Right cardiac atrium (tissue), 5 donors: Measurements from ENCODE around the gene ZDHHC21. TPM values are rescaled to one million over a fixed set of nuclear protein-coding genes. Genes with fewer than 3 reads are reported as not detected.

ENCODE experiments used
- ATAC-seq, 2 donors: fragments of 200-7000 bp; cut with Tn5 transposase; one replicate each; pipeline versions ENCODE4 v1.8.0 to v1.9.1; 2020; ENCODE audit warnings: moderate library complexity in 2 of 2, mild to moderate bottlenecking in 1 of 2
- DNase-seq, 3 donors: peaks; one replicate each; pipeline ENCODE4 v3.0.0-alpha.2; 2020
- H3K27ac ChIP-seq: one replicate; pipeline ENCODE4 v1.5.1; 2013; ENCODE audit warnings: mild to moderate bottlenecking, low read length, control low read depth, moderate library complexity
- H3K27me3 ChIP-seq: one replicate; pipeline ENCODE4 v1.6.1; 2013; ENCODE audit not compliant: control insufficient read depth, insufficient read depth
- H3K4me1 ChIP-seq: one replicate; pipeline ENCODE4 v1.6.1; 2013; ENCODE audit warnings: low read length; ENCODE audit not compliant: control insufficient read depth, insufficient read depth
- H3K4me3 ChIP-seq: one replicate; pipeline ENCODE4 v1.5.1; 2013; ENCODE audit warnings: low read length, control low read depth
- H3K9me3 ChIP-seq: one replicate; pipeline ENCODE4 v1.6.1; 2013; ENCODE audit warnings: low read length; ENCODE audit not compliant: control insufficient read depth
- WGBS: extraction: QIAGEN DNeasy Blood & Tissue Kit; methylation state at CpG from one replicate; pipeline ENCODE4 v1.1.7; 2013; 5-methylcytosine and 5-hydroxymethylcytosine counted together
- intact Hi-C, 4 donors: fragments of 100-400 bp; cut with DNase I; formaldehyde crosslinking; loops; one replicate each; pipeline versions ENCODE4 v1.11.0 to v1.14.0; 2022 to 2023
- polyA plus RNA-seq: library from polyadenylated mRNA; stranded (reverse); fragments of 200-250 nt; gene quantifications from one replicate; pipeline ENCODE4 v1.2.3, GENCODE V29; 2013
- total RNA-seq, 4 donors: library from RNA; stranded (reverse); fragmentation: NEBNext Ultra II Directional; extraction: Animal tissue kit (Norgen Biotek cat#: 25700); gene quantifications; one replicate each; pipeline ENCODE4 v1.2.1, GENCODE V29; 2021
- donor health status: healthy with polysubstance abuse.
- donor health status: DM: no; HTN: yes; CAD: no.
- donor health status: DM: no; HTN: no; CAD: no.
- donor health status: DM: no; HTN: yes; CAD: no; lungs with severe emphysema.
- donor health status: DM: yes; HTN: yes; CAD: no.

Gene ZDHHC21
- total and polyA plus RNA-seq, 5 donors = 5.3 to 11.7 (median 11.1) TPM

GRCh38 chr9:14652729-14653377, 40.4 kb downstream of the ZDHHC21 start:
- no peak for DNase-seq
- no peak for ATAC-seq
- WGBS = 65% methylated on average over 4 of the region's 4 CpGs
- no peak overlapping the region for H3K27ac ChIP-seq
- H3K9me3 ChIP-seq = no peaks in the 10 kb centered on the region
- no peaks in the 10 kb centered on the region for H3K27me3 ChIP-seq
- no peaks in the 10 kb centered on the region for H3K4me1 ChIP-seq
- intact Hi-C loops = loop anchor here in 1 of 4 donors (10.0 kb wide), 1 partner anchor 188 kb away; no protein-coding TSS in a partner anchor
- no peak overlapping the region for H3K4me3 ChIP-seq

DNA sequence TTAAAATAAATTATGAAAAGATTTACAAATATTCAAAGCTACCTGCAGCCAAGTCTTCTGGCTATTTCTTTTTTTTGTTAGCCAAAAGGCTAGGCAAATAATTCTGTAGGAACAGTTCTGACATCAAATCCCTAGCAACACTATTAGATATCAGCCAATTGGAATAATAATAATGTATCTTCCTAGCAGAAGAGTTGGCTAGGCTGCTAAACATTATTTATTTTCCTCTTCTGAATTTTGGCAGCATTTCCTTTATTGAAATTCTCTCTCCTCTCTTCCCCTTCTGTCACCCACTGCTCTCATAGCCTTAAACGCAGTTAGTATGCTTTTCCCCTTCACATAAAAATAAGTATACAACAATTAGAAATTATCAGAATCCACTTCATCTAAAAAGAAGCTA, 42.6 kb downstream of the ZDHHC21 start:
- intact Hi-C loops = loop anchor here in 1 of 4 donors (10.0 kb wide), 1 partner anchor 186 kb away; no protein-coding TSS in a partner anchor
- Histone ChIP-seq H3K27ac (no peak overlapping the region), H3K4me1 (no peaks in the 10 kb centered on the region), H3K4me3 (no peak overlapping the region), H3K9me3 (no peaks in the 10 kb centered on the region), H3K27me3 (no peaks in the 10 kb centered on the region)
- 49% methylated on average over 1 of the region's 1 CpG for WGBS
- no peak for ATAC-seq
- no peak for DNase-seq

- no peak for DNase-seq
- Histone ChIP-seq H3K27me3 (no peaks in the 10 kb centered on the region), H3K4me1 (no peaks in the 10 kb centered on the region), H3K27ac (no peak overlapping the region), H3K4me3 (no peak overlapping the region), H3K9me3 (no peaks in the 10 kb centered on the region)
- no peak for ATAC-seq
- WGBS = 96% methylated on average over 3 of the region's 3 CpGs
- intact Hi-C loops = no loop called here
These were observed 47.6 kb downstream of the ZDHHC21 start for GRCh38 chr9:14645648-14646047.

- WGBS = 86% methylated on average over 1 of the region's 1 CpG
- ATAC-seq (no peak), DNase-seq (no peak)
- no peaks in the 10 kb centered on the region for H3K9me3 ChIP-seq
- intact Hi-C loops = no loop called here
- no peaks in the 10 kb centered on the region for H3K4me1 ChIP-seq
- no peaks in the 10 kb centered on the region for H3K27me3 ChIP-seq
- no peak overlapping the region for H3K4me3 ChIP-seq
- H3K27ac ChIP-seq = no peak overlapping the region
These were observed 52.3 kb downstream of the ZDHHC21 start for GRCh38 chr9:14640967-14641366.

GRCh38 chr9:14640294-14640693, 52.9 kb downstream of the ZDHHC21 start:
- 90% methylated on average over 2 of the region's 2 CpGs for WGBS
- Histone ChIP-seq H3K4me3 (no peak overlapping the region), H3K9me3 (no peaks in the 10 kb centered on the region), H3K27me3 (no peaks in the 10 kb centered on the region), H3K27ac (no peak overlapping the region), H3K4me1 (no peaks in the 10 kb centered on the region)
- ATAC-seq = no peak
- no peak for DNase-seq
- intact Hi-C loops = no loop called here

DNA sequence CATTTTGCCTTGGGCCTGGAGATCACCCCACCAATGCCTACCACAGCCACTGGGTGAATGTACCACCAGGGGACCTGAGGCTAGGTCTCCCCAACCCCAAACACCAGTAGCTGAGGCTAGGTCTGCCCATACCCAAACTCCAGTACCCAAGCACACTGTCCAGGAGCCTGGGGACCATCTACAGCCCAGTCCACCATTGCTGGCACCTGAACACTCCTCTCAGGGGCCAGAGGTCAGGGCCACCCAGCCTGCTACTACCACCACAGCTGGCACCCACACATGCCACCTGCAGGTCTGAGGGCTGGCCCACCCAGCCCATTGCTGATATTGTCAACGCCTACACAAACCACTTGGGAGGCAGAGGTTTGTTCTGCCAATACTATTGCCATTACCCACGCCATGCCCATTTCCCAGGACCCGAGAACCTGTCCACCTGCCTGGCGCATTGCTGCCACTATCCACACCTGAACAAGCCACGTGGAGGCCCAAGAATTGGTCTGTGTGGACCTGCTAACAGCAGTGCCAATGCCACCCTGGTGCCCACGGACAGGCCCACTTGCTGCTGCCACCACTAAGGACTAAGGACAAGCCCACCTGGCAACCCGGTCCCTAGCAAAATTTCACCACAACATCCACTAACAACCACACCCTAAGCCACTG, 59.2 kb downstream of the ZDHHC21 start:
- H3K9me3 ChIP-seq = no peaks in the 10 kb centered on the region
- WGBS = 99% methylated on average over 7 of the region's 7 CpGs
- no peaks in the 10 kb centered on the region for H3K27me3 ChIP-seq
- no peak overlapping the region for H3K4me3 ChIP-seq
- H3K27ac ChIP-seq = no peak overlapping the region
- no peak for DNase-seq
- H3K4me1 ChIP-seq = no peaks in the 10 kb centered on the region
- intact Hi-C loops = no loop called here
- peak in 1 of 2 donors; percentile 24 for ATAC-seq

DNA sequence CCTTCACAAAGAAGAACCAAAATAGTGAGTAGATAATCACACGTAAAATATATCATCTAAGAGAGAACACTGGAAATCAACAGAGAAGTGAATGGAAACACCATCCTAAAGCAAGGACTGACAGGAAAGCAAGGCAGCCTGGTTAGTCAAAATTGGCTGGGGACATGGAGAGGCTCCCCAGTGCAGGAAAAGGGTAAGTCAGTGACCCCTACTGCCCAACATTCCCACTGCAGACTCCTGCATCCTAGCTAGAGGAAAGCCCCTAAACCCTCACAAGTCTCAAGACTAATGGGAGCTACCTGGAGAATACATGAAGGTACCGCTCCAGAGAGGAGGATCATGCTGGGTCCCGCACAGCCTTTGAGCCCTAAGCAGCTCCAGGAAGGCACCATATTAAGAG, 60.1 kb downstream of the ZDHHC21 start:
- intact Hi-C loops = no loop called here
- Histone ChIP-seq H3K4me1 (no peaks in the 10 kb centered on the region), H3K27ac (no peak overlapping the region), H3K27me3 (no peaks in the 10 kb centered on the region), H3K9me3 (no peaks in the 10 kb centered on the region), H3K4me3 (no peak overlapping the region)
- ATAC-seq (no peak), DNase-seq (no peak)
- 98% methylated on average over 3 of the region's 3 CpGs for WGBS

GRCh38 chr9:14627513-14627912, 65.7 kb downstream of the ZDHHC21 start:
- ATAC-seq = no peak
- Histone ChIP-seq H3K4me1 (no peaks in the 10 kb centered on the region), H3K27ac (no peak overlapping the region), H3K4me3 (no peak overlapping the region), H3K9me3 (no peaks in the 10 kb centered on the region), H3K27me3 (no peaks in the 10 kb centered on the region)
- intact Hi-C loops = loop anchor here in 1 of 4 donors (10.0 kb wide), 1 partner anchor 93 kb away; no protein-coding TSS in a partner anchor
- DNase-seq = no peak
- WGBS = 53% methylated on average over 1 of the region's 1 CpG

DNA sequence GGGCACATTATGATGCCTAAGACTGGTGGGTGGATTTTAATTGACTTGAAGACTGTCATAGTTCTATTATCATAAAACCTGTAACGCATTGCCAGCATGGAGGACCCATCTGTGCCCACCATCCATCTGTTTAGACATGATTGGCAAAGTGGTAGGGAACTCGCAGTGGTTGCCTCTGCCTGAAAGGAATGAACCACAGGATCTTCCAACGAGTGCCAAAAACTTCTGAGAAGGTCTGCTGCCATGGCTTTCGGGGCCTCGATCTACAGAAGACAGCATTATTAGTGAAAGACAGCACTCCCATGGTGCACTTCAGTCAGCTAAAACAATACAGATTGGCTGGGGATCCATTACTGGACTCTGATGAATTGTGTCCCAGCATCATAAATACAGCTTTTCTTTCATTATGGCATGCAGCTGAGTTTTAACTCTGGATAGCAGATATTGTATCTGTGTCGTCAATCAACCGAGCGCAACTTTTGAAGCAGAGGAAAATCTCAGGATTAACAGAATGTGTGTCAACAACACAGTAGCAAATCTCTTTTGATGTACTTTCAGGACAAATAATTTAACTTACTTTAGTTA, 74.3 kb downstream of the ZDHHC21 start:
- no peak overlapping the region for H3K4me3 ChIP-seq
- ATAC-seq (no peak), DNase-seq (no peak)
- no peaks in the 10 kb centered on the region for H3K9me3 ChIP-seq
- H3K27ac ChIP-seq = no peak overlapping the region
- H3K4me1 ChIP-seq = no peaks in the 10 kb centered on the region
- H3K27me3 ChIP-seq = no peaks in the 10 kb centered on the region
- 94% methylated on average over 8 of the region's 8 CpGs for WGBS
- intact Hi-C loops = loop anchor here in 2 of 4 donors (5.0 to 10.0 kb wide), 2 partner anchors 146 to 148 kb away; no protein-coding TSS in a partner anchor

- intact Hi-C loops = loop anchor here in 2 of 4 donors (5.0 to 10.0 kb wide), 2 partner anchors 148 to 151 kb away; no protein-coding TSS in a partner anchor
- Histone ChIP-seq H3K27ac (no peak overlapping the region), H3K27me3 (no peaks in the 10 kb centered on the region), H3K9me3 (no peaks in the 10 kb centered on the region), H3K4me3 (no peak overlapping the region), H3K4me1 (no peaks in the 10 kb centered on the region)
- peak in 1 of 2 donors; percentile 48 for ATAC-seq
- no peak for DNase-seq
- WGBS = 47% methylated on average over 3 of the region's 3 CpGs
These were observed 76.8 kb downstream of the ZDHHC21 start for GRCh38 chr9:14616188-14616982.
